ENCODE measurements around the gene RNU1-3.
"Not testable (repeated sequence)": the region's sequence is repeated elsewhere in the genome, so short reads cannot be mapped to it uniquely, and the experiment has no call there.

RNU1-3 gene

DNA sequence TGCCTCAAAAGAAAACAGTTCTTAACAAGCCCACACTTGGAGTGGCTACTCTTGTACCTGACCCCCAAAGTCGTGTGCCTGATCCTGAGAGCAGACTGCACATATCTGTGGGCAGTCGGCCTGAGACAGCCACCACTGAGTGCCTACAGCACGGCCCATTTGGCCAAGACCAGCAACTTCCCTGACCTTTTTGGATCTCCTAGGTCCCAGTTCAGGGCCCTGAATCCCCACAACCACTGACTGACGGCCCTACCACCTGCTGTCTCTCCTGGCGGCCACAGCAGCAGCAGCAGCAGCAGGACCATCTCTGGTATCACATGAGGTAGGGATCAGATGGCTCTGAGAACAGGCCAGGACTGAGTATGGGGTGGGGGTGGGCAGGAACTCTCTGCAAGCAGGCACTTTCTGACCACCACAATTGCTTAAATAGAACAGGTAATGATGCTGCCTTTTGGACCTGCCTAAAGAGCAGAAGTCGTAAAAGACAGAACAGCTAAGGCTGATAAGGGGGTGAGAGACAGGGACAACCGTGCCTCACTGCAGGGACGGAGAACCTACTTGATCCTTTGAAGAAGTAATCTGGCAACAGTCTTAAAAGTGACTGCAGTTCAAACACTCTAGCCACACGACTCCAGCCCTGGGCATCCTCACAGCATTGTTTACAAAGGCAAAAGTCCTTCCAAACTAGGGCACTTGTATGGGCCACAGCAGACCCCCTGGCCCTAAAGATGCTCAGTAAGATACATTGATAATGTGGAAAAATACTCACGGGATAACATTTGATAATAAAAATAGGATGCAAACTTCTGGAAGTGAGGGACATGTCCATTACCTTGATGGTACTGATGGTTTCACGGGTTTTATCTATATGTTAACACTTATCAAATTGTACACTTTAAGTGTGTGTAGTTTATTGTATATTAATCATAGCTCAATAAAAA lies 27.4 kb downstream of the RNU1-3 start:
- DNase-seq (ENCODE audit: low read depth in 2 of 2) = not testable (repeated sequence)

DNA sequence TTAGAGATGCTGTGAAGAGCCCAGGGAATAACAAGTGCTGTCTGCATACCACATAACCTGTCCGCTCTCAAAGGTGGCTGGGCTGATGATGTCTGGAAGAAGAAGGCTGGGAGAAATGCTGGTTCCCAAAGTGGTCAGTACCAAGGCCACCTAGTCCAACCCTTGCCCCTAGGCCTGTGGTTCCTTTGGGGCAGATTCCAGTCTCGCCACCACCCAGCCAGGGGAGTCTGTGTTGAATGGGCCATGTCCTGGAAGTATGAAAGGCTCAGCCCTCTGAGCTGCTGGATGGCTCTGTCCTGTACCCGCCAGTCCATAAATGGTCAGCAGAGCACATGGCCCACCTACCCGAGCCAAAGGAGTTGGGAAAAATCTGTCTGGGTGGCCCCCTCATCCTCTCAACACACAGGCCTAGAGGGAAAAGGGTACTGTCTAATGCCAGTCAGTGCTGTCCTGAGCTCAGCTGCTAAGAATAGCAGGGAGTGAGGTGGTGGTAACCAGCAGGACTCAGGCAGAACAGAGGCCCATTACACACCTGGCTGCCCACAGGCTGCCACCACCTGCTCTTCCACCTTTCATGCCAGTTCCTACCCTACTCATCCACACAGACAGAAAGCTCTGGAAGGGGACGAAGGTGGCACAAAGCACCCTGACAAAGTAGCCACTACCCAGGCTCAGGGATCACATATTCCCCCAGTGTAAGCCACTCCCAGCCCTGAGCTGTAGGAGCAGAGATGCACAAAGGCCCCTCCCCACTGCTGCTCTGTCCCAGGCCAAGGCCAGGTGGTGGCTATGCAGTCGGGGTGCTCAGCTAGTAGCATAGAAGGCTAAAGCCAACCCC lies 28.6 kb downstream of the RNU1-3 start:
- not testable (repeated sequence) for DNase-seq (ENCODE audit: low read depth in 2 of 2)

DNA sequence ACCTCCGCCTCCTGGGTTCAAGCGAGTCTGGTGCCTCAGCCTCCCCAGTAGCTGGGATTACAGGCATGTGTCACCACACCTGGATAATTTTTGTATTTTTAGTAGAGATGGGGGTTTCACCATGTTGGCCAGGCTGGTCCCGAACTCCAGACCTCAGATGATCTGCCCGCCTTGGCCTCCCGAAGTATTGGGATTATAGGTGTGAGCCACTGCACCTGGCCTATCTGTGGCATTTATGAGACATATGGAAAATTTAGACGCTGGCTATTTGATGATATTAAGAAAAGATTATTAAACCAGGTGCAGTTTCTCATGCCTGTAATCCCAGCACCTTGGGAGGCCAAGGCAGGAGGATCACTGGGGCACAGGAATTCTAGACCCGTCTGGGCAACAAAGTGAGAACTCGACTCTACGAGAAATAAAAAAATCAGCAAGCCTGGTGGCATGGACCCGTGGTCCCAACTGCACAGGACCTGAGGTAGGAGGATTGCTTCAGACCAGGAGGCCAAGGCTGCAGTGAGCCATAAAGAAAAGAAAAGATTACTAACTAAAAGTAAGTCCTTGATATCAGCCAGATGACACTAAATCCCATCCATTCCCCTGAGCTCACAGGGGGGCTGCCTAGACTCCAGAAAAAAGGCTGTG lies 30.1 kb downstream of the RNU1-3 start:
- not testable (repeated sequence) for DNase-seq (ENCODE audit: low read depth in 2 of 2)

DNA sequence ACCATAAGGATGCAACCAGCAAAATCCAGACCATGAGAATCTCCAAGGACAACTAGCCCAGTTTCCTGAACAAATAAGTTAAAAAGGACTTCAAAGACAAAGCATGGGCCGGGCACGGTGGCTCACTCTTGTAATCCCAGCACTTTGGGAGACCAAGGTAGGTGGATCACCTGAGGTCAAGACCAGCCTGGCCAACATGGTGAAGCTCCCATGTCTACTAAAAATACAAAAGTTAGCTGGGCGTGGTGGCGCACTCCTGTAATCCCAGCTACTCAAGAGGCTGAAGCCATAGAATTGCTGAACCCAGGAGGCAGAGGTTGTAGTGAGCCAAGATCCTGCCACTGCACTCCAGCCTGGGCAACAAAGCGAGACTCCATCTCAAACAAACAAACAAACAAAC lies 30.8 kb downstream of the RNU1-3 start:
- DNase-seq (ENCODE audit: low read depth in 2 of 2) = not testable (repeated sequence)

DNA sequence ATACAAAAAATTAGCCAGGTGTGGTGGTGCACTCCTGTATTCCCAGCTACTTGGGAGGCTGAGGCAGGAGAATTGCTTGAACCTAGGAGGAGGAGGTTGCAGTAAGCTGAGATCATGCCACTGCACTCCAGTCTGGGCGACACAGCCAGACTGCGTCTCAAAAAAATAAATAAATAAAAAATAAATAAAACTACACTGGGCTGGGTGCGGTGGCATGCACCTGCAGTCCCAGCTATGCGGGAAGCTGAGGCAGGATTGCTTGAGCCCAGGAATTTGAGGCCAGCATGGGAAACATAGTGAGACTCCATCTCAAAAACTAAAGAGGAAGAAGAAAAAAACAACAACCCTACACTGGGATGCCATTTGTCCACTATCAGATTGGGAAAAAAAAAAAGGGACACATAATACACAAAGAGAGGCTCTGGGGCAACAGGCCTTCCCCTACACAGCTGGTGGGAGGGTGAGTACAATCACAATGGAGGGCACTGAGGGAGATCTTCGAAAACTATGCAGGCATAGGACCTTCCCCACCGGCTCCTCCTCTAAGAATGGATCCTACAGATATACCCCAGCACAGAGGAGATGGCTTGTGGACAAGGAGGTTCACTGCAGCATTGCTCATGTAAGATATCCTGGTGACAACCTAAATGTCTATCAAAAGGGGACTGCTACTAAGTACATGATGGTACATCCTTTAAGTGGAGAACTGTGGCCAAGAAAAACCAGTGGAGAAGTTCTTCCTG lies 33.0 kb downstream of the RNU1-3 start:
- DNase-seq (ENCODE audit: low read depth in 2 of 2) = not testable (repeated sequence)

DNA sequence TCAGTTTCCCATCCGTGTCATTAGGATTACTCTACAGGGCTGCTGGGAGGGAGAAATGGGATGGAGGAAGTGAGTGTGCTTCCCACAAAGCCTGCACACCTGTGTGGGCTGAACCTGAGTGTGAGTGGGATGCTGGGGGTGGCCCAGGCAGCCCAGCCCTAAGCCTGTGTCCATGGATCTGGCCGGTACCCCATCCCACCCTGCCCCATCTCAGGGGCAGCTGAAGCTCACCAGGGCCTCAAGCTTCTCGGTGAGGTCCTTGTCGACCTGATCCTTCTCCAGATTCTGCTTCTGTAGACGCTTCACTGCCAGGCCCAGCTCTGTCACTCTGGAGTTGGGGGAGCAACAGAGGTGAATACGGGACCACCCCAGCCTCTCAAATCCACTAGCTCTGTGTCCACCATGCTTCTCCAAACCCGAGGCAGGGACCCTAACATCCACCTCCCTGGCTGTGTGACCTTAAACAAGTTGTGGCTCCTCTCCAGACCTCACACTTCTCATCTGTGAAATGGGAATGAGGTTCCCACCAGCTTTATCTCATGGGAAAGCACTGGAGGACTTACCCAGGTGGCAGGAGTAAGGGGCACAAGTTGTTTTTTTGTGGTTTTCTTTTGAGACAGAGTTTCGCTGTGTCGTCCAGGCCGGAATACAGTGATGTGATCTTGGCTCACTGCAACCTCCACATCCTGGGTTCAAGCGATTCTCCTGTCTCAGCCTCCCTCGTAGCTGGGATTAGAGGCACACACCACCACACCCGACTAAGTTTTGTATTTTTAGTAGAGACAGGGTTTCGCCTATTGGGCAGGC lies 34.5 kb downstream of the RNU1-3 start:
- DNase-seq (ENCODE audit: low read depth in 2 of 2) = not testable (repeated sequence)

DNA sequence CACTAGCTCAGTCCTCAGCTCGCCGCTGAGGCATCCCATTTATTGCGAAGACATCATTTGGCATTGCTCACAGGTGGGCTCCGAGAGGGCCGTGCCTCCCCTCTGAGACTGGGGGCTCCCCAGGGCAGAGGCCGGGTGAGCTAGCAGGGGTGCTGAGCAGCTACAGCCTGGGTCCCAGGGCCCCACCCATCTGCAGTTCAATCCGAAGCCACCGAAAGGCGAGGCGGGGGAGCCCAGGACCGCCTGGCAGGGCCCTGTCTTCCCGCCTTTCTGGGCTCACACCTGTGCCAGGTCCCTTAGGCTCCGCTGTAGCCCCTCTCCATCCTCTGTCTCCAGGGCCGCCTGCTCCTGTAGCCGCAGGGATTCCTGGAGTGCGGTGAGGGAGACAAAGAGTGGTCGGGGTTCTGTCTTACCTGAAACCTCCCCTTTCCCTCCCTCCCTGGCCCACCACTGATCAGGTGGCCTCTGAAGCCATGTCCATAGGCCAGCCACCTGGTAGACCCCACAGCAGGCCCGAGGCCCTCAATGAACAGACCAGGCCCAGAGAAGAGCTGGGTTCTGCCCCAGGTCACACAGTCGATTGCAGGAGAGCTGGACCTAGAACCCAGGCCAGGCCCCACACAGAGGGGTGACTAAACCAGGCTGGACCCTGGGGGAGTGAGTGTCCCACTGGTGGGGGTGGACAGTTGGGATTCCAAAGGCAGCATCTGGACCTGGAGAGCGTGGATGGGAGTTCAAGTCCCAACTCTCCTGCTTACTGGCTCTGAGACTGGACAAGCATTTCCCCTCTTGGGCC lies 35.3 kb downstream of the RNU1-3 start:
- no peak for DNase-seq (ENCODE audit: low read depth in 2 of 2)

DNA sequence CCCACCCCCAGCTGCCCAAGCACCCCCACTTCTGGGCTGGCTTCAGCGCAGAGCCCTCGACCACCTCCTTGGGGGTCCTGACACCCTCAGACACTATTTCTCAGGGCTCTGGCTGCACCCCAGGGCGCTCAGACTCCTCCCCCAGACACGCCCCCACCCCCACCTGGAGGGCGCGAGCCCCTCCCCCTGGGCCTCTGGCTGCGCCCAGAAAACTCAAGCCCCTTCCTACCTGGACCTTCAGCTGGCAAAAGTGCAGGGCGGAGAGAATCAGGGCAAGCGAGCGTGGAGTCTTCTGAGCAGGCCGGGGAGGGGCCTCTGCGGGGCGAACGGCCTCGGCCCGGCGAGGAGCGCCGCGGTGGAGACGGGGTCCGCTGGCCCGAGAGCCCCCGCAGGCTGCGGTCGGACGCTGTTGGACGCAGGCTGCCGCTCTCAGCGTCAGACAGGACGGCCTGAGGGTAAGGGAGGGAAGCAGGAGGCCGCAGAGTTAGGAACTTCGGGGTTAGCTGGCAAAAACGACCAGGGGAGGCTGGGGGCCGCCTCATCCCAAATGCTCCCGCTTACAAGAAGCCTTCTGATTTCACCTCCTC lies 36.0 kb downstream of the RNU1-3 start:
- DNase-seq (ENCODE audit: low read depth in 2 of 2) = no peak

DNA sequence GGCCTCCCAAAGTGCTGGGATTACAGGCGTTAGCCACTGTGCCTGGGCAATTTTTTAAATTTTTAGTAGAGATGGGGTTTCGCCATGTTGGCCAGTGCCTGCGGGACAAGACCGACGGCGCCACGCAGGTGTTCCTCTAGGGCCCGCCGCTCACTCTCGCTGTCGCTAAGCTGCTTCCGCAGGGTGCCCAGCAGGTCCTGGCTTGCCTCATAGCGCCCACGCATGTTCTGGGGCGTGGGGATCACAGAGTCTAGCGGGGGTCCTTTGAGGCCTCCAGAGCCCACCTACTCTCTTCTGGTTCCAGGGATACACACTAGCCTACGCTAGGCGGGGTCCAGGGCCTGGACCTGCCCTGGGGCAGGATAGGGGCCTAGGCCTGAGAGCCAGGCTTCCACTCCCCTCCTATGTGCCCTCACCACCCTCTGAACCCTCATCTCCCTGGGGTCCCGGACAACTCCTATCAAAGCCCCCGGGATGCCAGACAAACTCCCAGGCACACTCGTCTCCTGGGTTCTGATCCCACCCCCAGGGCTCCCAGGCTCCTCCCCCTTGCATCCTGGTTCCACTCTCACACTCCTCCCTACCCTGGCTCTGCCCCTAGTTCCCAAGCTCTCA lies 36.7 kb downstream of the RNU1-3 start:
- not testable (repeated sequence) for DNase-seq (ENCODE audit: low read depth in 2 of 2)

DNA sequence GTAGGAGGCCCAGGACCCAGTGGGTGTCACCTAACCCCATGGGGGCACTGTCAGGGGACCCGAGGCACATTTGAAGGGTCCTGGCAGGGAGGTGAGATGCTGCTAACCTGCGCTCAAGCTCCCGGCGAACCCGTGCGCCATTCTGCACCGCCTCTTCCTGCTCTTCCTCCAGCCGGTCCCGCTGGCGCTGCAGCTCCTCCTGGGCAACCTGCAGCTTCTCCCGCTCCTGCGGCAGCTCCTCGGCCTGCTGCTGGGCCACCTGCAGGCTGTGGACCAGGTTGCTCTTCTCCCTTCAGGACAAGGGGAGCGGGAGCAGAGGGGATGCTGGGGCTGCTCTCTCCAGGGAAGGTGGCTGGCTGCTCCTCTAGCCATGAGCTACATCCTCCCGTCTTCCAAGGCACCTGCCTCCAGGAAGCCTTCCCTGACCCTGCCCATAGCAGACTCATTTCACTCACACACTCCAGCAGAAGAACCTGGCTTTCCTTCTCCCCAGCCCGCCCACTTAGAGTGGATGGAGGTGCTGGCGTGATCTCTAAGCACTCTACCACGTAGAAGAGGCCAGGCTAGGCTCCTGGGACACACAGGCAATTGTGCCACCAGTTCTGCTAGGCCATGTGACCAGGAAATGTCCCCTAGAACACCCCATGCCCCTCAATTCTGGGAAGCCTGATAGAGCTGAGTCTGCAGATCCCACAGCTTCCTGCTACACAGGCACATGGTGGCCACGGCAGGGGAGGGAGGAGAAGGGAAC lies 38.2 kb downstream of the RNU1-3 start:
- DNase-seq (ENCODE audit: low read depth in 2 of 2) = no peak

DNA sequence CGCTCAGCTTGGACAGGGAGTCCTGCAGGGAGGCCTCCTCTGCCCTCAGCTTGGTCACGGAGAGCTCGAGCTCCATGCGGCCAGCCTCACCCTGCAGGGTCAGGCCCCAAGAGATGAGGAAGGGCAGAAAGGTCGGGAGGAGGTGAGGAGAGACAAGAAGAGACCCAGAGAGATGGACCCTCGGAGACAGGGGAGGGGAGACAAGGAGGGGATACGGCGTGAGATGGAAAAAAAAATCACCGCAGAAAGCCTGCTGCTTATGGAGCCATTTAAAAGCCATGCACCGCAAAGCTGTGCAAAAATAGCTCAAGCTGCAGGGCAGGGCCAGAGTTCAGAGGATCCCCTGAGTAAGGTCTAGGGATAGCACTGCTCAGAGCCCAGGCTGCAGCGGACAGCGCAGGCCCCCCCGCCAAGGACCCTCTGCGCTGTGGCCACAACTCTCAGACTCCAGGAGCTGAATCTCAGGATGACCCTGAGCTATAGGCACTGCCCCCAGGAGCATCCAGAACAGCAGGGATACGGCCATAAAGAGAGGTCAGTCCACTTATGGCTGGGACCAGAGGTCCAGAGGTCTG lies 40.3 kb downstream of the RNU1-3 start:
- not testable (repeated sequence) for DNase-seq (ENCODE audit: low read depth in 2 of 2)

DNA sequence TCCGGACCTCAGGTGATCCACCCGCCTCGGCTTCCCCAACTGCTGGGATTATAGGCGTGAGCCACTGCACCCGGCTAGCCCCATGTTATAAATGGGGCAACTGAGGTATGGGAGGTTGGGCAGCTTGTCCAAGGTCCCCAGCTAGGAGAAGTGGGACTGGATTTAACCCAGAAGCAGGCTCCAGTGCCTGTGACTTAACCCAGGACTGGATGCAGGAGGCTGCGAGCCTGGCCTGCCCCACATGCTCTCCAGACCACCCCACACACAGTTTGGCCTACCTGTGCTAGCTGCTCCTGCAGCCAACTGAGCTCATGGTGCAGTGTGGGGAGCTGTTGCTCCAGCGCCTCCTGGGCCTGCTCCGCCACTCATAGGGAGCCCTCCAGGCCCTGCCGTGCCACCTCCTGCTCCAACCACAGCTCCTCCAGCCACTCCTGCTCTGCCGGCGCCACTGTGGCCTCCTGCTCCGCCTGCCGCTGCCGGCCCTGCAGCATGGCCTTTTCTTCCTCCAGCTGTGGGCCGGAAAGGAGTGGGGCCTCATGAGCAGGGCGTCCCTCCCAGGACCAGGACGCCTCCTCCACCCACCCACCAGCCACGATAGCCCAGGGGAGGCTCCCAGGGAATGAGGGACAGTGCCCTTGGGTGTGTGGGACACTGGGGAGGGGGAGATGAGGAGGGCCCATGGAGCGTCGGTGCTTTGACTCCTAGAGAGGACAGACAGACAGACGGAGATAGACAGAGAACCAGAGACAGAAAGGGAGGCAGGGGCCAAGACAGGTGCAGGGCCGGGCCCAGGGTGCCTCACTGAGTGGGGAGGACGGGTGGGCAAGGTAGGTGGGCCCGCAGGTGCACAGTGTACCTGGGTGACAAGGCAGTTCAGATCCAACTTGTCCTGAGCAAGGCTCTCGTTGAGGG lies 41.0 kb downstream of the RNU1-3 start:
- DNase-seq (ENCODE audit: low read depth in 2 of 2) = no peak

DNA sequence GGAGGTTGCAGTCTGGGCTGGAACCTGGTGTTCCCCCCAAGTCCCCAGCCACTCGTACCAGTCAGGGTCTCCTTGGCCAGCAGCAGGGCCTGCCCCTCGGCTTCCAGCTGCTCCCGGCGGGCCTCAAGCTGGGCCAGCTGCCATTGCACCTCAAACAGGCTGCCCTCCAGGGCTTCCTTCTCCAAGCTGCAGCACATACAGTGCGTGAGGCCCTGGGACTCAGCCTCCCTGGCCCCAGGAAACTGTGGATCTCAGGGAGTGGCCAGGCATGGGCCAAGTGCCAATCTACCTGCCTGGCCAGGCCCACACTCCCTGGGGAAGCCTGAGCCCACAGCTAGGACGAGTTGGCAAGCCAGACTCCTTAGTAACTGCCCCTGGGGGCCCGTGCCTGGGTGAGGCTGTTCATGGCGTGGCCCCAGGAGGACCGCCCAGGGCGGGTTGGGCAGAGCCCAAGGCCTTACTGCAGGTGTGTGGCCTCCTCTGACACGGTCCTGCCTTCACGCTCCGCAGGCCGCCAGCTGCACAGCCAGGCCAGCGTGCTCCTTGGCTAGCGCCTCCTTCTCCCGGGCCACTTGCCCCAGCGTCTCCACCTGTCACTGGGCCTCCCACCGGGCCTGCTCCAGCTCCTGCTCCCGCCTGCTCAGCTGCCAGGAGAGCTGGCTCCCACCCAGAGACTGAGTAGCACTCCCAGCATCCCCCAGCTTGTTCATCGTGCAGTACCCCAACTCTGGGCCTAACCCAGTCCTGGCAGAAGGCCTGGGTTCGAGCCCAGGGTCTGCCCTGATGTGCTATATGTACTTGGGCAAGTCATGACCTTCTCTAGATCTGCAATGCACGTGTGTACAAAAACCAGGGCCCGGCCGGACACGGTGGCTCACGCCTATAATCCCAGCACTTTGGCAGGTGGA lies 42.7 kb downstream of the RNU1-3 start:
- DNase-seq (ENCODE audit: low read depth in 2 of 2) = not testable (repeated sequence)

DNA sequence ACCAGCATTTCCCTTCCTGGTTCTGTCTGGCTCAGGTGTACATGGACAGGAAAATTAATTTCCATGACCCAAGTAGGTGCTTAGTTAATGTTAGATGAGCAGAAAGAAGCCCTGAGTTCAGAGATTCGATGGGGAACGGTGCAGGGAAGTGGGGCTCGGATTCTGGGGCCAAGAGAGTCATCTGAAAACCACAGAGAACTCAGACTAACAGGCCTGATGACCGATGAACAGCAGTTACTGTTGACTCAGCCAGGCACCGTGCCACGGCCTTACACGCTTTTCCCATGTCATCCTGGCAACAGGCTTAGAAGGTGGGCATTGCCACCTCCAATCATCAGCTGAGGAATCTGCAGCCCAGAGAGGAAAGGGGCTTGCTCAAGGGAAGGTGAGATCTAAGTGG lies 43.4 kb downstream of the RNU1-3 start:
- not testable (repeated sequence) for DNase-seq (ENCODE audit: low read depth in 2 of 2)

DNA sequence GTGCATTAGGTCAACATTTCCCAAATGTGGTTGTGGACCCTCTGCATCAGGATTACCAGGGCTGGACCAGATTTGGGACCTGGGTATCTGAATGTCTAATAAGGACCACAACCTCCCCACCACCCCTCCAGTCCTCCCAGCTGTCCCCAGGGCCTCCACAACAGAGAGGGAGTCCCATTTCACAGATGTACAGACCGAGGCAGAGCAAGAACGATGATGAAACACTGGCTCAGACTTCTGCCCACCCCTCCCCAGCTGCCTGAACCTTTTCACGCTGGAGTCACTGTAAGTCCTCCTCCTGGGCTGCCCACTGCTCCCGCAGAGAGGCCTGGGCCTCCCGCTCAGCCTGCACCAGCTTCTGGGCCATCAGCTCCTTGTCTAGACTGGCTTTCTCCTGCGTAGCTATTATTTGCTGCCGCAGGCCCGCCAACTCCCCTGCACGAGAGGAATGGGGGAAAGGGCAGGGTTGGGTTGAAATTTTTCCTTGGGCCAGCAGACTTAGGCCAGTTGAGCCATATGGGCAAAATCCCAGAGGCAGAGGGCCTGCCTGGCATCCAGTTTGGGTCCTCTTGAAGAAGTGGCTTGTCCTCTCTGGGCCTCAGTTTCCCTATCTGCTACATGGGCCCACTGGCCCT lies 45.0 kb downstream of the RNU1-3 start:
- not testable (repeated sequence) for DNase-seq (ENCODE audit: low read depth in 2 of 2)

All from stimulated activated CD4-positive, alpha-beta T cell treated with anti-CD3 and anti-CD28 coated beads, Interleukin-15, amount 100 ng/mL, for 48 hours (primary cell).